NCI-H2227 (cell line): Measurements from ENCODE around the gene NDUFS1.

ENCODE experiments used
- DNase-seq: peaks from one replicate; lab custom pipeline; 2025; ENCODE audit not compliant: unreplicated experiment; lab: John Stamatoyannopoulos, UW

NDUFS1 gene

DNA sequence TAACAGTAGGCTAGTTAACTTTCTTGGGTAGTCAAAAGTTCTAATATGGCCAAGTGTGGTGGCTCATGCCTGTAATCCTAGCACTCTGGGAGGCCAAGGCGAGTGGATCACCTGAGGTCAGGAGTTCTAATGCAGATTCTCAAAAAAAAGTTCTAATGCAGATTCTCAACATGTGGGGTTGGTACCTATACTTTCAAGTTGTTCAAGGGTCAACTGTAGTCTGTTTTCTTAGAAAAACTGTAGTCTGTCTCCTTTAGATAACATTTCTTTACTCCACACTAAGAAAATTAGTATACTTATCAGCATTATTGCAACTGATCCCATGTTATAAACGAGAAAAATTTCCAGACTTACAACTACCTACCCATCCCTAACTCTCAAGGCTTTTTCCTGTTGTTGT is 89.8 kb downstream of the NDUFS1 start:
- DNase-seq: no peak

DNA sequence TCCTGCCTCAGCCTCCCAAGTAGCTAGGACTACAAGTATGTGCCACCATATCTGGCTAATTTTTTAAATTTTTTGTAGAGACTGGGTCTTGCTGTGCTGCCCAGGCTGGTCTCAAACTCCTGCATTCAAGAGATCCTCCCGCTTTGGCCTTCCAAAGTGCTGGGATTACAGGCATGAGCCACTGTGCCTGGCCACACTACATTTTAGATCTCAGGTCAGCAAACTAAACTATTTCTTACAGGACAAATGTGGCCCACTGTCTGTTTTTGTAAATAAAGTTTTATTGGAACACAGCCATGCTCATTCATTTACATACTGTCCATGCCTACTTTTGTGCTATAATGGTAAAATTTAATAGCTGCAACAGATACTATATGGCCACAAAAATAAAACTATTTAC is 91.0 kb downstream of the NDUFS1 start:
- no peak for DNase-seq
